OCI-LY3 (cell line): ENCODE data around the gene COMT.

Source experiments
- H2AFZ ChIP-seq: fragments of 200-600, 300-600 bp; shearing (Covaris generic); 2 replicates; pipeline ENCODE4 v1.6.0; 2014; ENCODE audit warnings: antibody characterized with exemption, low read depth, low read length
- H3K27ac ChIP-seq: fragments of 200-600, 300-600 bp; sonication (generic); 2 replicates; pipeline ENCODE4 v1.5.1; 2014; ENCODE audit warnings: mild to moderate bottlenecking, low read length, moderate library complexity, mixed read lengths
- H3K27me3 ChIP-seq: fragments of 200-600, 300-600 bp; sonication (generic); 2 replicates; pipeline ENCODE4 v1.6.1; 2014; ENCODE audit warnings: low read depth, low read length, mixed read lengths
- H3K36me3 ChIP-seq: fragments of 200-600, 300-600 bp; sonication (generic); replicated peaks from 2 replicates; pipeline ENCODE3; 2014; ENCODE audit warnings: low read depth, low read length, mixed read lengths
- H3K4me1 ChIP-seq: fragments of 300-600, 200-600 bp; sonication (generic); 2 replicates; pipeline ENCODE4 v1.6.1; 2014; ENCODE audit warnings: low read length, mixed read lengths
- H3K4me2 ChIP-seq: fragments of 200-600, 300-600 bp; sonication (generic); 2 replicates; pipeline ENCODE4 v1.6.1; 2014; ENCODE audit warnings: low read length, mixed read lengths
- H3K4me3 ChIP-seq: fragments of 300-600, 200-600 bp; sonication (generic); 2 replicates; pipeline ENCODE4 v1.5.1; 2014; ENCODE audit warnings: antibody characterized with exemption, mild to moderate bottlenecking, low read length, moderate library complexity
- H3K79me2 ChIP-seq: fragments of 300-600, 200-600 bp; shearing (Covaris generic); 2 replicates; pipeline ENCODE4 v1.6.1; 2014; ENCODE audit warnings: mild to moderate bottlenecking, low read length, mixed read lengths
- H3K9ac ChIP-seq: fragments of 300-600, 200-600 bp; shearing (Covaris generic); 2 replicates; pipeline ENCODE4 v1.6.0; 2014; ENCODE audit warnings: mild to moderate bottlenecking, low read length, moderate library complexity
- H3K9me3 ChIP-seq: fragments of 200-600, 300-600 bp; shearing (Covaris generic); 2 replicates; pipeline ENCODE4 v1.6.1; 2014; ENCODE audit warnings: low read length, mixed read lengths; ENCODE audit not compliant: insufficient read depth
- H4K20me1 ChIP-seq: fragments of 200-600, 300-600 bp; sonication (generic); 2 replicates; pipeline ENCODE4 v1.6.1; 2016; ENCODE audit warnings: low read length, mixed read lengths; ENCODE audit not compliant: insufficient read depth
- EZH2phosphoT487 ChIP-seq: fragments of 200-600 bp; shearing (Covaris generic); IDR thresholded peaks from 2 replicates; pipeline ENCODE4 v1.6.1; 2018; ENCODE audit warnings: antibody characterized with exemption, mixed run types, low read depth
- TF ChIP-seq, protein P1 (sequence below): fragments of 200-600, 300-600 bp; sonication (generic); IDR thresholded peaks from 2 replicates; pipeline ENCODE4 v1.5.1; 2014; ENCODE audit warnings: antibody characterized with exemption, low read length, low read depth

COMT gene

DNA sequence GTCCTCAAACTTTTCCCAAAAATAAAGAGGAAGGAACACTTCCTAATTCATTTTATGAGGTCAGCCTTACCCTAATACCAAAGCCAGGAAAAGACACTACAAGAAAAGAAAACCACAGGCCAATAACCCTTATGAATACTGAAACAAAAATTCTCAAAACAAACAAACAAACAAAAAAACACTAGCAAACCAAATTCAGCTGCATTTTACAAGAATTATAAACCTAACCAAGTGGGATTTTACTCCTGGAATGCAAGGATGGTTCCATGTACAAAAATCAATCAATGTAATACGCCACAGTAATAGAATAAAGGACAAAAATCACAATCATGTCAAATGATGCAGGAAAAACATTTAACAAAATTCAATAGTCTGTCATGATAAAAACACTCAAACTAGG is 61.7 kb downstream of the COMT start:
- TF ChIP-seq EZH2phosphoT487: no peak
- H3K9me3 ChIP-seq: peaks cover 7% of the 10 kb centered on the region; the same call in 1 of the 2 replicates
- H3K4me1 ChIP-seq: no peaks in the 10 kb centered on the region
- no peak overlapping the region for H3K4me2 ChIP-seq
- no peaks in the 10 kb centered on the region for H3K27me3 ChIP-seq
- H3K36me3 ChIP-seq: peaks cover 3% of the 10 kb centered on the region
- no peaks in the 10 kb centered on the region for H3K79me2 ChIP-seq
- no peaks in the 10 kb centered on the region for H4K20me1 ChIP-seq
- no peak overlapping the region for H3K27ac ChIP-seq
- no peak overlapping the region for H3K4me3 ChIP-seq
- no peak overlapping the region for H2AFZ ChIP-seq
- no peak overlapping the region for H3K9ac ChIP-seq

DNA sequence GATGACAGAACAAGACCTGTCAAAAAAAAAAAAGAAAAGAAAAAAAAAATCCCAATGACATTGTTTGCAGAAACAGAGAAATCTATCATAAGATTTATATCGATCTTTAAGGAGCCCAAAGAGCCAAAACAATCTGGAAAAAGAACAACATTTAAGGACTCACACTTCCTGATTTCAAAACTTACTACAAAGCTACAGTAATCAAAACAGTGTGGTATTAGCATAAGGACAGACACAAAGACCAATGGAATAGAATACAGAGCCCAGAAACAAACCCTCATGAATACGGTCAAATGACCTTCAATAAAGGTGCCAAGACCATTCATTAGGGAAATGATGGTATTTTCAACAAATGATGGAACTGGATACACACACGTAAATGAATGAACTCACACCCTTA is 62.9 kb downstream of the COMT start:
- H3K9ac ChIP-seq: no peak overlapping the region
- no peaks in the 10 kb centered on the region for H4K20me1 ChIP-seq
- H3K36me3 ChIP-seq: peaks cover 3% of the 10 kb centered on the region
- no peak overlapping the region for H3K4me2 ChIP-seq
- peaks cover 7% of the 10 kb centered on the region; the same call in 1 of the 2 replicates for H3K9me3 ChIP-seq
- H3K4me1 ChIP-seq: no peaks in the 10 kb centered on the region
- TF ChIP-seq EZH2phosphoT487: no peak
- TF ChIP-seq, protein P1, sequence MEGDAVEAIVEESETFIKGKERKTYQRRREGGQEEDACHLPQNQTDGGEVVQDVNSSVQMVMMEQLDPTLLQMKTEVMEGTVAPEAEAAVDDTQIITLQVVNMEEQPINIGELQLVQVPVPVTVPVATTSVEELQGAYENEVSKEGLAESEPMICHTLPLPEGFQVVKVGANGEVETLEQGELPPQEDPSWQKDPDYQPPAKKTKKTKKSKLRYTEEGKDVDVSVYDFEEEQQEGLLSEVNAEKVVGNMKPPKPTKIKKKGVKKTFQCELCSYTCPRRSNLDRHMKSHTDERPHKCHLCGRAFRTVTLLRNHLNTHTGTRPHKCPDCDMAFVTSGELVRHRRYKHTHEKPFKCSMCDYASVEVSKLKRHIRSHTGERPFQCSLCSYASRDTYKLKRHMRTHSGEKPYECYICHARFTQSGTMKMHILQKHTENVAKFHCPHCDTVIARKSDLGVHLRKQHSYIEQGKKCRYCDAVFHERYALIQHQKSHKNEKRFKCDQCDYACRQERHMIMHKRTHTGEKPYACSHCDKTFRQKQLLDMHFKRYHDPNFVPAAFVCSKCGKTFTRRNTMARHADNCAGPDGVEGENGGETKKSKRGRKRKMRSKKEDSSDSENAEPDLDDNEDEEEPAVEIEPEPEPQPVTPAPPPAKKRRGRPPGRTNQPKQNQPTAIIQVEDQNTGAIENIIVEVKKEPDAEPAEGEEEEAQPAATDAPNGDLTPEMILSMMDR: no peak
- no peak overlapping the region for H2AFZ ChIP-seq
- no peak overlapping the region for H3K4me3 ChIP-seq
- H3K27me3 ChIP-seq: no peaks in the 10 kb centered on the region
- H3K79me2 ChIP-seq: no peaks in the 10 kb centered on the region
- H3K27ac ChIP-seq: no peak overlapping the region

DNA sequence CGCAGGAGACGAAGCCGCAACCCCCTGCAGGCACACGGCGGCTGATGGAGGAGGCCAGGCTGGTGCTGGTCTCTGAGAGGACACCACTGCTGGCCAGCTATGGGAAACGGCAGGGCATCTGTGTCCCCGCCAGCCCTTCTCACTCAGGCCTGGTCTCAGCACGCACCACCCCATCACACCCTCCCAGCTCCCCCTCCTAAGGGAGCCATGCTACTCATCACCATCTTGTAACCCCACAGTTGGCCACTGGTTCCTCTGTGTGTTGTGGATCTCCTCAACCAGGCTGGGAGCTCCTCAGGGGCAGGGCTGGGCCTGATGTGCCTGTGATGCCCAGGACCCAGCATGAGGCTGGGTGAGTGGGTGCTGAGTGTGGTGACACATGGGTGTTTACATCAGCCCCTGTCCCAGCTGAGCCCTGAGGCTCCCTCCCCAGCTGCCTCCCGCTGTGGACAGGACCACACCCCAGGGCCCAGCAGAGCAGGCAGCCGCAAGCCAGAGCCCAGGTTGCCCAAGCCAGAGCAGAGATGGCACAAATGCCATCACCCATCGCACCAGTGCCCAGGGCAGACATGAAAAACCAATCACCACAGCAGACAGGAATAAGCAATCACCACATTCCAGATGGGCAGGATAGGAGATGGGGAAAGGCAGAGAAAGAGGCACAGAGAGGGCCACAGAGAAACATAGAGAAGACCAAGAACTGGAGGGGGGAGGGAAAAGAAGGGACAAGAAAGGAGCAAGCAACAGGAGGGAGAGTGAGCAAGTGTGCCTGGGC is 66.8 kb downstream of the COMT start:
- Histone ChIP-seq H3K4me3 (no peak overlapping the region), H3K9ac (no peak overlapping the region), H3K4me2 (no peak overlapping the region), H2AFZ (no peak overlapping the region), H4K20me1 (no peaks in the 10 kb centered on the region), H3K27me3 (no peaks in the 10 kb centered on the region), H3K4me1 (no peaks in the 10 kb centered on the region), H3K36me3 (peaks cover 3% of the 10 kb centered on the region), H3K9me3 (0 out of 2 replicates have a peak, but pooled peaks cover 3% of the 10 kb centered on the region), H3K79me2 (no peaks in the 10 kb centered on the region), H3K27ac (no peak overlapping the region)
- TF ChIP-seq, protein P1: no peak
- no peak for TF ChIP-seq EZH2phosphoT487

DNA sequence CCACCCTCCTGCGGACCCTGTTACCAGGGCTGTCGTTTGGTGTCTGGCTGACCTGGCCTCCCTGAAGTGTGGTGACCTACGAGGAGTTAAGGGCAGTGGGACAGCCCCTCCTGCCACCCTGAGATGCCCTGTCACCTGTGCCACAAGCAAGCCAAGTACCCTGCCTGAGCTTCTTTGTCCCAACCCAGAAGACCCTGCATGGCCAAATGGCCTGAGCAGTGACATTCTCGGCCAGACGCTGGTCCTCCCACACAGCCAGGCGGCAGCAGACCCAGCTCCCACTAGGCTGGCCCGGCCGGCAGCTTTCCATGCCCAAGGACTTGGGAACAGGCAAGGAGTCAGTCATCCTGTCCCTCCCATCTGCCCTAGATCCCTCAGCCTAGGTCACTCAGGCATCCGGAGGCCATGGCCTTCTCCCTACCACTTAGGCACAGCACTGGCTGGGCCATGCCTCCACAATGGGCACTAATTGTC is 67.5 kb downstream of the COMT start:
- H3K4me2 ChIP-seq: no peak overlapping the region
- no peaks in the 10 kb centered on the region for H3K27me3 ChIP-seq
- H3K27ac ChIP-seq: no peak overlapping the region
- no peak overlapping the region for H3K4me3 ChIP-seq
- TF ChIP-seq, protein P1: no peak
- no peak for TF ChIP-seq EZH2phosphoT487
- no peaks in the 10 kb centered on the region for H3K9me3 ChIP-seq
- H2AFZ ChIP-seq: no peak overlapping the region
- H3K4me1 ChIP-seq: no peaks in the 10 kb centered on the region
- H3K36me3 ChIP-seq: no peaks in the 10 kb centered on the region
- H3K9ac ChIP-seq: no peak overlapping the region
- H4K20me1 ChIP-seq: no peaks in the 10 kb centered on the region
- H3K79me2 ChIP-seq: no peaks in the 10 kb centered on the region
